ENCODE results near the gene CEBPB.
"Not testable (repeated sequence)": the region's sequence is repeated elsewhere in the genome, so short reads cannot be mapped to it uniquely, and the experiment has no call there.

The CEBPB gene

DNA sequence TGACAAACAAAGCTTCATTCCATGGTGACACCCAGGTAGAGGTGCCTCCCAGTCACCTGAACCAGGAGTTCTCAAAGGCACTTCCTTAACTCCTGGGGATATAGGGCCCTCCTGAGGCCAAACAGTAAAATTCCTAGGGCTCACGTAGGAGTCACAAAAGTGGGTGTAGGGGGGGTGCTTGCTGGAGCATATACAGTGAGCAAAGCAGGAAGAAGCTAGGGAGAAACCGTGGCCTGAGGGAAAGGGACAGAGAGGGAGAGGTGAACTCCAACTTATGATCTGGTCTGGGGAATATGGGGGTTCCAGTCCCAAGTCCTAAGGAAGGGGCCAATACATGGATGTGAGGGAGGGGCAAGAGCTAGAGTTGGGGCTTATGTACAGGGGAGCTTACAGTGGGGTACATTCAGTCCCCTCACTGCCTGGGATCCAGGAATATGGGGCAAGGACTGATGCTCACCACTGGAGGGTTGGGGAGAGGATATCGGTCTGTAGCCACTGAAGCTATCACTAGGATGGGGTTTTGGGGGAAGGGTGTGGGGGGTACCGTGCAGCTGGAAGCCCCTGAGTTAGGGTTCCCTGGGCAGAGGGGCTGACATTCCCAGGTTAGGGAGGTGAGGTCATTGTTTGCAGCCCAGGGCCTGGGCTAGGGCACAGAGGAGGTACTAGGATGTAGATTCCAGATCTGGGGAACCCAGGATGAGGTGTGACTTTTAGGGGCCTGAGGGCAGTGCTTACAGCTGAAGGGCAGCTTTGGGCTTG lies 38.1 kb upstream of the CEBPB start:
- no peaks in the 10 kb centered on the region for H3K27me3 ChIP-seq
- peaks cover 5% of the 10 kb centered on the region for H3K4me1 ChIP-seq
- H3K9me3 ChIP-seq = no peaks in the 10 kb centered on the region
- H3K4me3 ChIP-seq (ENCODE audit: low read depth, low read length) = peak overlapping the region; percentile 96
- DNase-seq = no peak
- TF ChIP-seq, protein P1, sequence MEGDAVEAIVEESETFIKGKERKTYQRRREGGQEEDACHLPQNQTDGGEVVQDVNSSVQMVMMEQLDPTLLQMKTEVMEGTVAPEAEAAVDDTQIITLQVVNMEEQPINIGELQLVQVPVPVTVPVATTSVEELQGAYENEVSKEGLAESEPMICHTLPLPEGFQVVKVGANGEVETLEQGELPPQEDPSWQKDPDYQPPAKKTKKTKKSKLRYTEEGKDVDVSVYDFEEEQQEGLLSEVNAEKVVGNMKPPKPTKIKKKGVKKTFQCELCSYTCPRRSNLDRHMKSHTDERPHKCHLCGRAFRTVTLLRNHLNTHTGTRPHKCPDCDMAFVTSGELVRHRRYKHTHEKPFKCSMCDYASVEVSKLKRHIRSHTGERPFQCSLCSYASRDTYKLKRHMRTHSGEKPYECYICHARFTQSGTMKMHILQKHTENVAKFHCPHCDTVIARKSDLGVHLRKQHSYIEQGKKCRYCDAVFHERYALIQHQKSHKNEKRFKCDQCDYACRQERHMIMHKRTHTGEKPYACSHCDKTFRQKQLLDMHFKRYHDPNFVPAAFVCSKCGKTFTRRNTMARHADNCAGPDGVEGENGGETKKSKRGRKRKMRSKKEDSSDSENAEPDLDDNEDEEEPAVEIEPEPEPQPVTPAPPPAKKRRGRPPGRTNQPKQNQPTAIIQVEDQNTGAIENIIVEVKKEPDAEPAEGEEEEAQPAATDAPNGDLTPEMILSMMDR (IDR thresholded peaks at IDR 0.05; ENCODE audit: low read depth, low read length) = no peak
- peaks cover 11% of the 10 kb centered on the region for H3K36me3 ChIP-seq

DNA sequence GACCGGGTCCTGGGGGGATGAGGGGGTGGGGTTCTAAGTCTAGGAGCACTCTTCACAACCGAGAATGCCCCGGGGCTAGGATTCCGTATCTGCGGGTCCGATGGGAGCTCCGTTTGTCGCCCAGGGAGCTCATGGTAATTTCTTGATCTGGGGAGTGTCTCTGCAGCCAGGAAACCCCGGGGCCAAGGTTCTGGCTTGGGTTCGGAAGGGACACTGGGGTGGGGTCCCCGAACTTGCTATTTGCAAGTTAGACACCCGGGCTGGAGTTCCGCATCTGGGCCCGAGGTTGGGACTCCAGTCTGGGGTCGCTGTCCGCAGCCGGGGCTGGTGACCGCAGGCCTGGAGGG lies 37.5 kb upstream of the CEBPB start:
- peaks cover 11% of the 10 kb centered on the region for H3K36me3 ChIP-seq
- H3K9me3 ChIP-seq = no peaks in the 10 kb centered on the region
- peaks cover 5% of the 10 kb centered on the region for H3K4me1 ChIP-seq
- peak; percentile 32 for DNase-seq
- TF ChIP-seq, protein P1 (IDR thresholded peaks at IDR 0.05; ENCODE audit: low read depth, low read length) = no peak
- no peaks in the 10 kb centered on the region for H3K27me3 ChIP-seq
- peak overlapping the region; percentile 96 for H3K4me3 ChIP-seq (ENCODE audit: low read depth, low read length)

DNA sequence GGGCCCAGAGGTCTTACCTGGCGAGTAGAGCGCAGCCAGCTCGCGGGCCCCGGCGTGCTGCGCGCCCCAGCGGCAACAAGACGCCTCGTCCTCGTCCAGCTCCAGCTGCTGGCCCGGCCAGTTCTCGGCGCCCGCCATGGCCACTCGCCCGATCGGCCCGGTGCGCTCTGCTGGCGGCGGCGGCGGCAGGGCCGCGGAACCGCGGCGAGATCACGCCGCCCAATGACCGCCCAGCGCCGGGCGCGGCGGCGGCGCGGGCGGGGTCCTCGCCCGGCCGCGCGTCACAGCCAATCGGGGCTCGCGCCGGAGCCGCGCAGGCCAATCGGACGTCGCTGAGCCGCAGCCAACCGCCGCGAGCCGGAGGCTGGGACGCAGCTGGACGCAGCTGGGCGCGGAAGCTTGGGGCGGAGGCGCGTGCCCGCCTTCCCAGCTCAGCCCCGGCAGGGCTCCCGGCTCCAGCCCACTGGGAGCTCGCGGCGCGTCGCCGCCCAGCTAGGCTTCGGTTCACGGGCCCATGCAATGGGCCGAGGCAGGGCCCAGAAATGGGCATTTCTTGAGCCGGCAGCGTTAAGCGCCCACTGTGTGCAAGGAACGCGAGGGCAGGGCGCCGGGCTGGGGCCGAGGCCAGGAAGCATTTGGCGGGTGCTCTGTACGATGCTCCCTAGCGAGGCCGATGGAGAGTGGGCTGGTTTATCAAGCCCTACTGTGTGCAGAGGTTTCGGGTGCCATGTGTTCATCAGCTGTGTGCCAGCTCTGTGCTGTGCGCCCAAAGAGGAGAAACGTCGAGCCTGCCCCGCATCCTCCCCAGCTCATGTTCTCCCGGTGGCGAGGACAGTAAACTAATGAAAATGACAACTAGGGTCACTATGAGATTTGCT lies 36.9 kb upstream of the CEBPB start, which contains the start of gene PEDS1:
Gene PEDS1 (minus strand): TSS at position 224 of the 878 bp plus-strand sequence. CDS start 86 bp downstream, at position 138.
- TF ChIP-seq, protein P1 (IDR thresholded peaks at IDR 0.05; ENCODE audit: low read depth, low read length) = no peak
- DNase-seq = peak; percentile 95

DNA sequence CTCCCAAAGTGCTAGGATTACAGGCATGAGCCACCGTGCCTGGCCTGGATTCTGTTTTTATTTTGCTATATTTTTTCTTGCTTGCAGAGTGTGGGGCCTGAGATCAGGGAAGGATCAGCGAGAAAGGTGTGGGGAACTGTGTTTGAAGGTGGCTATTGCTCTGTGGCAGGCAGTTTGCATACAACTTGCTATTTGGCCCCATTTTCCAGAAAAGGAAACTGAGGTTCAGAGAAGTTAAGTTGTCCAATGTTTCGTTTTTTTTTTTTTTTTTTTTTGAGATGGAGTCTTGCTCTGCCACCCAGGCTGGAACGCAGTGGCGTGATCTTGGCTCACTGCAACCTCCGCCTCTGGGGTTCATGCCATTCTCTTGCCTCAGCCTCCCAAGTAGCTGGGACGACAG lies 29.1 kb upstream of the CEBPB start:
- DNase-seq; H3K4me3 ChIP-seq (ENCODE audit: low read depth, low read length); H3K4me1 ChIP-seq; H3K9me3 ChIP-seq; H3K27me3 ChIP-seq; H3K36me3 ChIP-seq: not testable (repeated sequence)

More for the DNA sequence above, 36.9 kb upstream of the CEBPB start, which contains the start of gene PEDS1:
- H3K9me3 ChIP-seq = no peaks in the 10 kb centered on the region
- H3K4me1 ChIP-seq = peaks cover 5% of the 10 kb centered on the region
- peaks cover 11% of the 10 kb centered on the region for H3K36me3 ChIP-seq
- no peaks in the 10 kb centered on the region for H3K27me3 ChIP-seq
- H3K4me3 ChIP-seq (ENCODE audit: low read depth, low read length) = peak within 1 kb of the TSS; percentile 96

DNA sequence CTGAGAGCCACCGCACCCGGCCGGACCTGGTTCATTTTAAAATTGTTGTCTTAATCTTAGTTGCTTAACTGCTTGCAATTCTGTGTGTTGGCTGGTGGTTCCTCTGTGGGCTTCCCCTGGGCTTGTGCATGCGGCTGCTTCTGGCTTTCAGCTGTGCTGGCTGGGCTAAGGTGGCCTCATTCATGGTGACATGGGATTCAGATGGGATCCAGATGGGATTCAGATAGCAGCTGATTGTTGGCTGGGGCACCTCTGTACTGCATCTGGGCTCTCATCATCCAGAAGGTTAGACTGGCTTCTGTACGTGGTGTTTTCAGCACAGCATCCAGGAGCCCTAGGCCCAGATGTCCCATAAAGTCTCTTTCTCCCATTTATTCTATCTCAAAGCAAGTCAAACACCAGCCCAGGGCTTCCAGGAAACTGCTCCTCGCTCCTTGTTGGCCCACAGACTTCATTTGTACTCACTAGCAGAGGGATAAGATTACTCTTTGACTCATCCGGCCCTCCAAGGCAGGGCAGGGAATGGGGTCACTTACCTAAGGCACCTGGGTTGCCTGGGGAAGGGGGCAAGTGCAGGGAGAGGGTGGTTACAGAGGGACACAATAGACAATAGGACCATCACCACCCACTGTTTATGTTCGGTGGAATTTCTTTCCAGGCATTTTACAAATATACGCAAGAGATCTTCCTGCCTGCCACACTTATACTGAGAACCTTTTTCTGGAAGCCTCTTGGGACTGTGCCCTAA lies 26.9 kb upstream of the CEBPB start:
- no peak for DNase-seq
- TF ChIP-seq, protein P1 (IDR thresholded peaks at IDR 0.05; ENCODE audit: low read depth, low read length) = no peak

More for the DNA sequence above, 26.9 kb upstream of the CEBPB start:
- no peak overlapping the region for H3K4me3 ChIP-seq (ENCODE audit: low read depth, low read length)
- H3K36me3 ChIP-seq = no peaks in the 10 kb centered on the region
- H3K27me3 ChIP-seq = no peaks in the 10 kb centered on the region
- peaks cover 2% of the 10 kb centered on the region; the same call in 1 of the 2 replicates for H3K4me1 ChIP-seq
- H3K9me3 ChIP-seq = no peaks in the 10 kb centered on the region

Data from BE2C (cell line).